A673 (cell line): ENCODE data around the gene IFT25. TPM values are rescaled to one million over a fixed set of nuclear protein-coding genes. Genes with fewer than 3 reads are reported as not detected.
"Not testable (repeated sequence)": the region's sequence is repeated elsewhere in the genome, so short reads cannot be mapped to it uniquely, and the experiment has no call there.

ENCODE experiments used
- Bru-seq: library from RNA; stranded (reverse); fragments of 400-500 nt; gene quantifications from one replicate; lab custom pipeline; 2021; lab: Mats Ljungman, UMichigan
- BruChase-seq, 2 experiments: library from RNA; stranded (reverse); fragments of 400-500 nt; gene quantifications; one replicate each; lab custom pipeline; 2021; lab: Mats Ljungman, UMichigan
- BruUV-seq: library from RNA; stranded (reverse); fragments of 400-500 nt; replicated peaks from 2 replicates; lab custom pipeline; 2021; lab: Mats Ljungman, UMichigan
- CTCF ChIA-PET: fragments of 300-600 bp; sonication (Branson Sonifier 250); formaldehyde crosslinking; loops from one replicate; lab custom pipeline; 2022; ENCODE audit warnings: antibody characterized with exemption; lab: Charles Lee
- POLR2A ChIA-PET: fragments of 300-600 bp; sonication (Branson Sonifier 250); formaldehyde crosslinking; loops from one replicate; lab custom pipeline; 2022; ENCODE audit warnings: antibody characterized with exemption; ENCODE audit not compliant: low non-redundant PET; lab: Charles Lee
- DNase-seq: peaks from one replicate; pipeline ENCODE4 v3.0.0-alpha.2; 2015; ENCODE audit warnings: low spot score
- H3K27ac ChIP-seq: fragments of 200-600 bp; sonication (generic); 2 replicates; pipeline ENCODE4 v1.5.1; 2016; ENCODE audit warnings: mixed run types, low read depth, mild to moderate bottlenecking, mixed read lengths, antibody characterized with exemption, low read length; ENCODE audit not compliant: poor library complexity, severe bottlenecking
- H3K27me3 ChIP-seq: fragments of 200-600 bp; sonication (generic); replicated peaks from 2 replicates; pipeline ENCODE4 v1.6.1; 2017; ENCODE audit warnings: mixed run types, low read depth, mild to moderate bottlenecking, mixed read lengths, antibody characterized with exemption, low read length; ENCODE audit not compliant: insufficient read depth, poor library complexity
- H3K36me3 ChIP-seq: fragments of 200-600 bp; sonication (generic); 2 replicates; pipeline ENCODE4 v1.6.1; 2016; ENCODE audit warnings: mixed run types, mild to moderate bottlenecking, mixed read lengths, antibody characterized with exemption, low read length; ENCODE audit not compliant: insufficient read depth, poor library complexity, severe bottlenecking
- H3K4me1 ChIP-seq: fragments of 200-600 bp; sonication (generic); 2 replicates; pipeline ENCODE4 v1.6.1; 2017; ENCODE audit warnings: mixed run types, mild to moderate bottlenecking, mixed read lengths, antibody characterized with exemption, low read length; ENCODE audit not compliant: insufficient read depth, poor library complexity, severe bottlenecking
- H3K4me3 ChIP-seq: fragments of 200-600 bp; sonication (generic); 2 replicates; pipeline ENCODE4 v1.5.1; 2016; ENCODE audit warnings: low read depth, mixed run types, mild to moderate bottlenecking, mixed read lengths, low read length; ENCODE audit not compliant: poor library complexity, severe bottlenecking
- H3K9me3 ChIP-seq: fragments of 200-600 bp; sonication (generic); 2 replicates; pipeline ENCODE4 v1.6.1; 2016; ENCODE audit warnings: mixed run types, low read depth, mild to moderate bottlenecking, mixed read lengths, antibody characterized with exemption, low read length; ENCODE audit not compliant: poor library complexity, severe bottlenecking
- CTCF ChIP-seq: fragments of 300-800, 200-600 bp; sonication (generic); conservative IDR thresholded peaks from 2 replicates; pipeline ENCODE4 v1.5.1; 2017; ENCODE audit warnings: low read depth, mild to moderate bottlenecking, antibody characterized with exemption, low read length, moderate library complexity, mixed read lengths
- EZH2 ChIP-seq: fragments of 200-600 bp; sonication (generic); IDR thresholded peaks from 2 replicates; pipeline ENCODE4 v1.6.1; 2017; ENCODE audit warnings: borderline replicate concordance, low read depth, mild to moderate bottlenecking, mixed read lengths, antibody characterized with exemption, low read length; ENCODE audit not compliant: poor library complexity, severe bottlenecking
- intact Hi-C: fragments of 100-400 bp; cut with micrococcal nuclease; formaldehyde crosslinking; loops from one replicate; pipeline ENCODE4 v1.10.0; 2022; ENCODE audit not compliant: unreplicated experiment
- long read RNA-seq: library from polyadenylated mRNA; stranded (forward); transcript quantifications from one replicate; pipeline ENCODE4 v2.0.0, GENCODE V29; 2022
- total RNA-seq: library from RNA; stranded (reverse); gene quantifications from 2 replicates; pipeline ENCODE4 v1.2.3, GENCODE V29; 2021

IFT25 gene
- total RNA-seq: 34.7 and 41.0 TPM in 2 replicates
- percentile 72 among the genes with signal in this experiment for Bru-seq, nascent RNA
- BruChase-seq, experiment 1, labeled RNA remaining after a 2-hour chase: percentile 71 among the genes with signal in this experiment
- percentile 58 among the genes with signal in this experiment for BruChase-seq, experiment 2, labeled RNA remaining after a 6-hour chase
- long read RNA-seq, transcript HSPB11-201 (6 exons, 915 nt): major isoform, 33 of 47 reads
- long read RNA-seq, partial matches to known transcripts: 1 of 47 reads
- long read RNA-seq, other reads (novel, unspliced or antisense): 10 of 47 reads

GRCh38 chr1:53945433-53946251 lies at the start of gene IFT25:
TSS of gene IFT25 (minus strand) at chr1:53945699. CDS start at chr1:53940082, 5,617 bp downstream.
- peaks cover 4% of the 10 kb centered on the region for H3K4me1 ChIP-seq
- no peaks in the 10 kb centered on the region for H3K9me3 ChIP-seq
- intact Hi-C loops: loop anchor here (5.0 kb wide), 1 partner anchor 68 kb away; no protein-coding TSS in a partner anchor
- peak; percentile 90 for DNase-seq
- H3K27ac ChIP-seq: peak within 1 kb of the TSS; percentile 78
- H3K27me3 ChIP-seq: no peaks in the 10 kb centered on the region
- POLR2A ChIA-PET: interaction anchor here (0.6 kb wide), 2 partner anchors 275 to 1142 kb away, joined by 3 to 15 read pairs; no protein-coding TSS in a partner anchor
- H3K36me3 ChIP-seq: no peaks in the 10 kb centered on the region
- TF ChIP-seq CTCF: no peak
- TF ChIP-seq EZH2: no peak
- CTCF ChIA-PET: interaction anchor here (0.5 to 1.1 kb wide), 5 partner anchors 9 to 1228 kb away, joined by 3 to 12 read pairs (median 4); no protein-coding TSS in a partner anchor
- H3K4me3 ChIP-seq: peak within 1 kb of the TSS; percentile 63
- BruUV-seq: no TSS peak

- H3K27ac ChIP-seq, DNase-seq, intact Hi-C loops, CTCF ChIA-PET, H3K27me3 ChIP-seq, H3K4me1 ChIP-seq, H3K9me3 ChIP-seq, POLR2A ChIA-PET, BruUV-seq, H3K36me3 ChIP-seq, H3K4me3 ChIP-seq: not testable (repeated sequence)
Measured at GRCh38 chr1:53994516-53994915, 49.0 kb upstream of the IFT25 start.

DNA sequence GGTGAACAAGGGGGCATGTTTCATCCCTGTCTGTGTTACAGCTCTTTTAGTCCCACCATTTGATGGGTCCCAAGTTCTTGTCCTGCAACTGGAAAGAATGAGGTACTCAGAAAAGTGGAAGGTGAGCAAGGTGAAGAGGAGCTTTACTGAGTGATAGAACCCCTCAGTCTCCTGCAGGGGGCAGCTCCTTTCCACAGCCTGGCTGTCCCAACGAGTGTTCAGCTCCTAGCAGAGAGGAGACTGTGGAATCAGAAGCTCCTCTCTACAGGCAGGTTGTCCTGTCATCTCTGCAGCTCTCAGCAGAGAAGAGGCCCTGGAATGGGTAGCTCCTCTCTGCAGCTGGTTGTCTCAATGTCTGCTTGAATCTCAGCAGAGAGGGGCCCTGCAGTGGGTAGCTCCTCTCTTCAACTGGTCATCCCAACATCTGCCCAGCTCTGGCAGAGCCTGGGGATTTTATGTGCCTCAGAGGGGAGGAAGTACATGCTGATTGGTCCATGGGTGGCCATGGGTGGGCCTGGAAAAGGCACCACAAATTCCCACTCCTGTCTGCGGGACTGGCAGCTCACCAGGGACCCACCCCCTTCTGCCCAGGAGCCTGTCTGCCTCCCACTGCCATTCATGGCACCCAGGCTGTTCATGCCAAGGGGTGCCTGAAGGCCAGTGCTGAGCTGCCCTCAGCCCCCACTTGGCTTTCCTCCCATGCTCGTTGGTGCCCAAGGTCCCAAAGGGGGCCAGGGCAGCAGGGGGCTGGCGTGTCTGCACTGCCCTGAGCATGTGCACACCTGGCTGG lies 46.8 kb upstream of the IFT25 start:
- no peak overlapping the region for H3K4me3 ChIP-seq
- no peak overlapping the region for H3K27ac ChIP-seq
- ChIA-PET POLR2A (no interaction called here), CTCF (no interaction called here)
- no peaks in the 10 kb centered on the region for H3K36me3 ChIP-seq
- intact Hi-C loops: no loop called here
- TF ChIP-seq CTCF (no peak), EZH2 (no peak)
- H3K9me3 ChIP-seq: no peaks in the 10 kb centered on the region
- no peaks in the 10 kb centered on the region for H3K4me1 ChIP-seq
- no peaks in the 10 kb centered on the region for H3K27me3 ChIP-seq
- BruUV-seq: no TSS peak
- DNase-seq: no peak
